C4-2B (cell line): ENCODE data around the gene FGD4.

Experiments
- H3K27ac ChIP-seq: fragments of 450-650 bp; 2 replicates; pipeline ENCODE4 v1.5.1; 2017
- ZFX ChIP-seq: fragments of 450-650 bp; IDR thresholded peaks from 2 replicates; pipeline ENCODE4 v1.6.1; 2017
- TF ChIP-seq, protein P1 (sequence below): fragments of 450-650 bp; conservative IDR thresholded peaks from 2 replicates; pipeline ENCODE4 v1.5.1; 2017; ENCODE audit warnings: mild to moderate bottlenecking

FGD4 gene

DNA sequence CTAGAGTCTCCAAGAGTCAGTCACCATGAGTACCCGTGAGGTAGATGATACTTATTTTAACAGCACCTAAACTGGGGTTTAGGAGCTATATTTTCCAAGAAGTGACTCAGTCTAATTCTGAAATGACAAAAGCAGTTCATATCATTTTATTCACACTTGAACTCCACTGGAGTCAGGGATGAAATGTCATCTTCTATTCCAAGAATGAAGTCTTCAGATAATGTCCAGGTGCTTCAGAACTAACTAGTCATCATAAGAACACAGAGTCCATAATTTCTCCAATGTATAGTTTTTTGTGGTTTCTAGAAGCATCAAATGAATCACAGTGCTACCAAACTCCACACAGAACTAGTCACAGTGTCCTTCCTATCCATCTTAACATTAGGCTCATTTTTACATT is 293.0 kb downstream of the FGD4 start:
- H3K27ac ChIP-seq, result no peak overlapping the region
- TF ChIP-seq, protein P1, sequence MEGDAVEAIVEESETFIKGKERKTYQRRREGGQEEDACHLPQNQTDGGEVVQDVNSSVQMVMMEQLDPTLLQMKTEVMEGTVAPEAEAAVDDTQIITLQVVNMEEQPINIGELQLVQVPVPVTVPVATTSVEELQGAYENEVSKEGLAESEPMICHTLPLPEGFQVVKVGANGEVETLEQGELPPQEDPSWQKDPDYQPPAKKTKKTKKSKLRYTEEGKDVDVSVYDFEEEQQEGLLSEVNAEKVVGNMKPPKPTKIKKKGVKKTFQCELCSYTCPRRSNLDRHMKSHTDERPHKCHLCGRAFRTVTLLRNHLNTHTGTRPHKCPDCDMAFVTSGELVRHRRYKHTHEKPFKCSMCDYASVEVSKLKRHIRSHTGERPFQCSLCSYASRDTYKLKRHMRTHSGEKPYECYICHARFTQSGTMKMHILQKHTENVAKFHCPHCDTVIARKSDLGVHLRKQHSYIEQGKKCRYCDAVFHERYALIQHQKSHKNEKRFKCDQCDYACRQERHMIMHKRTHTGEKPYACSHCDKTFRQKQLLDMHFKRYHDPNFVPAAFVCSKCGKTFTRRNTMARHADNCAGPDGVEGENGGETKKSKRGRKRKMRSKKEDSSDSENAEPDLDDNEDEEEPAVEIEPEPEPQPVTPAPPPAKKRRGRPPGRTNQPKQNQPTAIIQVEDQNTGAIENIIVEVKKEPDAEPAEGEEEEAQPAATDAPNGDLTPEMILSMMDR, result no peak
- TF ChIP-seq ZFX, result no peak

DNA sequence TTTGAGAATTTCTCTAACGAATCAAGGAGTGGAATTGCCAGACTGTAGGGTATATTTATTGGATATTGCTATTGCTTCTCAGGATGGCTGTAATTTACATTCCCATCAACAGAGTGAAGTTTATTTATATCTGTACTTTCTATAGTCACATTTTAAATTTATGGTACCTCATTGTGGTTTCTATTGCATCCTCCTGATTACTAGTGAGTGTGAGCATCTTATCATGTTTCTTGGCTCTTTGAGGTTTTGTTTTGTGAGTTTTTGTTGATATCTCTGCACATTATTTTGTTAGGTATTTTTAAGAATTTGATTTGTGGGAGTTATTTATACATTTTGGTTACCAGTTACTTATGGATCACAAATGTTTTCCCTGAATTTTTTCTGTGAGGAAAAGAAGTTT is 293.7 kb downstream of the FGD4 start:
- TF ChIP-seq, protein P1, result no peak
- TF ChIP-seq ZFX, result no peak
- no peak overlapping the region for H3K27ac ChIP-seq
